COLO829 (cell line): ENCODE data around the gene USP35.
"Not testable (repeated sequence)": the region's sequence is repeated elsewhere in the genome, so short reads cannot be mapped to it uniquely, and the experiment has no call there.

Experiments used
- DNase-seq: peaks from one replicate; pipeline ENCODE4 v3.0.0; 2012; ENCODE audit warnings: low spot score

USP35 gene

DNA sequence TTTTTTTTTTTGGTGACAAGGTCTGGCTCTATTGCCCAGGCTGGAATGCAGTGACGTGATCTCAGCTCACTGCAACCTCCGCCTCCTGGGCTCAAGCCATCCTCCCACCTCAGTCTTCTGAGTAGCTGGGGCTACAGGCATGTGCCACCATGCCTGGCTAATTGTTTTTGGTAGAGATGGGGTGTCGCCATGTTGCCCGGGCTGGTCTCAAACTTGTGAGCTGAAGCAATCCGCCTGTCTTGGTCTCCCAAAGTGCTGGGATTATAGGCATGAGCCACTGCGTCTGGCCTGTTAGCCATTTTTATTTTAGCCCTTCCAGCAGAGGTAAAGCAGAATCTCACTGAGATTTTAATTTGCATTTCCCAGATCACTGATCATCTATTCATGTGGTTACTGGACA is 44.3 kb downstream of the USP35 start:
- DNase-seq: not testable (repeated sequence)

GRCh38 chr11:78234006-78234405 is 45.3 kb downstream of the USP35 start:
- DNase-seq: no peak

DNA sequence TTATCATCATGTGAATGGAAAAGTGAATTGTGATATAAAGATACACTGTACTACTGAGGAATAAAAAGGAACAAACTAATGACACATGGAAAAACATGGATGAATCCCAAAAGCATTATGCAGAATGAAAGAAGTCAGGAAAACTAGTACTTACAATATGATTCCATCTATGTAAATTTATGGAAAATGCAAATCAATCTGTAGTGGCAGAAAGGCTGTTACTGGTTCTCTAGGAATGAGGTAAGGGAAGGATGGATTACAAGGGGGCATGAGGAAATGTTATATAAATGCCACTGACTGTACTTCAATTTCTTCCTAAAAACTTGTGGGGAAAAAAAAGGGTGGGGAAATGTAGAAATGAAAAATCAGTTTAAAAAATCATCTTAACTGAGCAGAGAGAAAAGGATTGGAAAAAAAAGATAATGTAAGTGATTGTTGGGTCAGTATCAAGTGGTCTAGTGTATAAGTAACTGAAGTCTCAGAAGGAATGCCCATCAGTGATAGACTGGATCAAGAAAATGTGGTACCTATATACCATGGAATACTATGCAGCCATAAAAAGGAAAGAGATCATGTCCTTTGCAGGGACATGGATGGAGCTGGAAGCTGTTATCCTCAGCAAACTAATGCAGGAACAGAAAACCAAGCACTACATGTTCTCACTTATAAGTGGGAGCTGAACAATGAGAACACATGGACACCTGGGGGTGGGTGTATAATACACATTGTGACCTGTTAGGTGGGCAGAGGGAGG is 48.8 kb downstream of the USP35 start:
- no peak for DNase-seq

DNA sequence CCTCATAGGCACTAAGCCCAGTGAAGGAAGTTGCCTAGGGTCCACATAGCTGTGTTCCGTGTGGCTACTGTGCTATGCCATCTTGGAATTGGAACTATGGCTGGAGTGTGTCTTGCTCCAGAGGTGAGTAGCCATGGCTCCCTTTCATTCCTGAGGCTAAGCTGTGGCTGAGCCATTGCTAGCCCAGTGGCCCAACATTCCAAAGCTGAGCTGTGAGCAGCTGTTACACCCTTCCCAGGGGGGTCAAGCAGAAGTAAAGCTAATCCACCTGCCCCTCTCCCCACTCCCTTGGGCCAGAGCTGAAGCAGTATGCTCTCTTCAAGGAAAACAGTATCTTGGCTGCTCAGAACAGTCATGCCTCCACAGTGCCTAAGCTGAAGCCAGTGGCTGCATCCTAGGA is 51.1 kb downstream of the USP35 start:
- DNase-seq: no peak

- no peak for DNase-seq
These were observed 52.8 kb downstream of the USP35 start for GRCh38 chr11:78241475-78241874.

DNA sequence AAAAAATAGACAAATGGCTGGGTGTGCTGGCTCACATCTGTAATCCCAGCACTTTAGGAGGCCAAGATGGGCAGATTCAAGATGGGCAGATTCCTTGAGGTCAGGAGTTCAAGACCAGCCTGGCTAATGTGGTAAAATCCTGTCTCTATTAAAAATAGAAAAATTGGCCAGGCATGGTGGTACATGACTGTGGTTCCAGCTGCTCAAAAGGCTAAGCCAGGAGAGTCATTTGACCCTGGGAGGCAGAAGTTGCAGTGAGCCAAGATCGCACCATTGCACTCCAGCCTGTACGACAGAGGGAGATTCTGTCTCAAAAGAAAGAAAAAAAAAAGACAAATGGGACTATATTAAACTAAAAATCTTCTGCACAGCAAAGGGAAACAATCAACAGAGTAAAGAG is 55.4 kb downstream of the USP35 start:
- DNase-seq: no peak

DNA sequence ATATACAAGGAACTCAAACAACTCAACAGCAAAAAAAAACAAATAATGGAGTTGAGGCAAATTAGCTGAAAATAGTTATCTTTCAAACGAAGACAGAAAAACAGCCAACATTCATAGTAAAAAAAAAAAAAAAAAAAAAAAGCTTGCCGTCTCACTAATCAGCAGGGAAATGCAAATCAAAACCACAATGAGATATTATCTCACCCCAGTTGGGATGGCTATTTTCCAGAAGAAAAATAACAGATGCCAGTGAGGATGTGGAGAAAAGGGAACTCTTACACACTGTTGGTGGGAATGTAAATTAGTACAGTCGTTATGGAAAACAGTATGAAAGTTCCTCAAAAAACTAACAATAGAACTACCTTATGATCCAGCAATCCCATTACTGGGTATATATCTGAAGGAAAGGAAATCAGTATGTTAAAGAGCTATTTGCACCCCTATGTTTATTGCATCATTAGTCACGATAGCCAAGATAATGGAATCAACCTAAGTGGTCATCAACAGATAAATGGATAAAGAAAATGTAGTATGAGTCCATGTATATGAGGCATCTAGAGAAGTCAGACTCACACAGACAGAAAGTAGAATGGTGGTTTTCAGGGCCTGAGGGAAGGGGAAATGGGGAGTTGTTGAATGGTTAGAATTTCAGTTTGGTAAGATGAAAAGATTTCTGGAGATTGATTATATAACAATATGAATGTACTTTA is 56.0 kb downstream of the USP35 start:
- no peak for DNase-seq

DNA sequence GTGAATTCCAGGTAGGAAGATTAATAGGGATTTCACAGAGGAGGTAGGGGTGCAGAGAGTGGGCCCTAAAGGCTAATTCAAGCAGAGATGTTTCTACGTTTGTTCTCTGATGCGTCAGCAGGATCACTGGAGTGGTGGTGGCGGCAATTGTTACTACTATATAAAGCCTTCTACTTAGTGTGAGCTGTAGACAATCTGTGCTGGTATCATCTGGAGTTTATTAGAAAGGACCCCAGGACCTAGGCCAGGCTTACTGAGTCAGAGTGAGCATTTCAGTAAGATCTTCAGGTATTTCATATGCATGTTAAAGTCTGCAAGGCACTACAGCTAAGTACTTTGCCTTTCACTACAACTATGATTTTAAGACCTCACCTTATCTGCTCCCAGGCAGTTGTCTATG is 59.5 kb downstream of the USP35 start:
- no peak for DNase-seq

DNA sequence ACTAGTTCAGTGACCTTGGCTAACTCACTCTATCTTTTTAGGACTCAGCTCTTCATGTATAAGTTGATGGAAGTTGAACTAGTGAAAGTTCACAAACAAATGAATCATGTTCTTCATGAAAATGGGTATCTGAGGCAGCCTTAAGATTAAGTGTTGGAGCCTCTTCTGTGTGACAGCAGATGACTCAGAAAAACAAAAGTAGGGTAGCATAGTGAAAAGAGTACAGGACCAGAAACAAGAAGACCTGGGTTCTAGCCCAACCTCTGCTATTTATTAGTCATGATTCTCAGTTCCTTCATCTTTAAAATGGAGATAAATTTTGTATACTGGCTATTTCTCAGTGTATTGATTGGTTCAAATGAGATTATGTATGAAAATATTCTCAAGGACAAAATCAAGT is 60.2 kb downstream of the USP35 start:
- no peak for DNase-seq

- no peak for DNase-seq
These were observed 61.4 kb downstream of the USP35 start for GRCh38 chr11:78250099-78250498.

DNA sequence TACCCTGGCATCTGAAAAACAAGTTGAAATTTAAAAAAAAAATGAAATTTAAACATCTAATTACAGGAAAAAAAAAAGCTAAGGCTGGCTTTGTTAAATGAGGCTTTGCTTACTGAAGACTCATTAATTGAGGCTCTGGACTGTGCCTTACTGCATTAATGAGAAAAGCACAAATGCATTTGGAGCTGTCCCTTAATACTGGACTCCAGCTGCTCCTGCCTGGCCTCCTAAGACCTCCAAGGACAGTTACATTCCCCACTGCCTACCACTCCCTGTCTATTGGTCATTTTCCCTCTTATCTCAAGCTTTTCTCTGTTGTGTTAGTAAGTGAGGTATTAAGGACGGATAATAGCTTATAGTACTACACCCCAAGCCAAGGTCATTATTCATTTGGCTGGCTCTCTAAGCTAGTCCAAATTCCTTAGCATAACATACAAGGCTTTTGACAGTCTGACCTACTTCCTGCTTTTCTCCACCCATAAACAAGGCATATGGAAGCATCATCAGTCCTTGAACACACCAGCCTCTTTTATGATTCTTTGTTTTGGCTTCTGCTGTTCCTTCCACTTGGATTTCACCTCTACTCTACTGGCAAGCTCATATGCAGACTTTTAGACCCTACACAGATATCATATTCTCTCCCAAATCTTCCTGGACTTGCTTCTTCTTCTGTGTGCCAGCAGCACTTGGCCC is 62.5 kb downstream of the USP35 start:
- no peak for DNase-seq

DNA sequence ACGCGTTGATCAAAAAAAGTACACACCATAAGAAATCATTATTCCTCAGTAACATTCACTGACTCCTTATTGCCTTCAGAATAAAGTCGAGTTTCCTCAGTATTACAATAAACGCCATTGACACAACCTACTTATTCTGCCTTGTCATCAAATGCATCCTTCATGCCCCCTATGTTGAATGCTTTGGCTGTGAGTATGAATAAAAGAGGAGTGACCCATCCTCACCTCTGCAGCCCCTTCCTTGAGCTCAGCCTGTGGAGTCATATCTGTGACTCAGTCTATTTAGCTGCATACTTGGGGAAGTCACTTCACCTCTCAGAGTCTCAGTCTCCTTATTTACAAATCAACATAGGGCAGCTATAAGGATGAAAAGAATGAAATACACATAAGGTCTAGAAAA is 65.1 kb downstream of the USP35 start:
- no peak for DNase-seq

GRCh38 chr11:78254268-78254667 is 65.5 kb downstream of the USP35 start:
- no peak for DNase-seq

- DNase-seq: no peak
These were observed 67.2 kb downstream of the USP35 start for GRCh38 chr11:78255919-78256318.

DNA sequence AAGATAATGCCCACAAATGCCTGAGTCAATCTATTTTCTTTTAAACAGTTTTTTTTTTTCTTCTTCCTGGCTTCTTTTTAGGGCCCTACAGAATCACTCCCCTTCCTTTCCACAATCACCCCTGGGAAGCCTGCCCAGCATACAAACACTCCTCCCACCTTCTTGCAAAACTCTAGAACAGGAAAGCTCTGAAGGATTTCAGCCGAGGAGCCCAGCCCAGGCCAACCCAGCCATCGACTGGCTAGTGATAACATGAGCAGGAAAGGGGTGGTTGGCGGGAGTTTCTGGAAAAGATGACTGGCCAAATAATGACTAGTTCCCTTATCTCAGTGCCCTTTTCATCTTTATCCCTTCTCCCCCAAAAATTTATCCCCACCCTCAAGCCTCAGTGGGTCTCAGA is 68.2 kb downstream of the USP35 start:
- DNase-seq: no peak

DNA sequence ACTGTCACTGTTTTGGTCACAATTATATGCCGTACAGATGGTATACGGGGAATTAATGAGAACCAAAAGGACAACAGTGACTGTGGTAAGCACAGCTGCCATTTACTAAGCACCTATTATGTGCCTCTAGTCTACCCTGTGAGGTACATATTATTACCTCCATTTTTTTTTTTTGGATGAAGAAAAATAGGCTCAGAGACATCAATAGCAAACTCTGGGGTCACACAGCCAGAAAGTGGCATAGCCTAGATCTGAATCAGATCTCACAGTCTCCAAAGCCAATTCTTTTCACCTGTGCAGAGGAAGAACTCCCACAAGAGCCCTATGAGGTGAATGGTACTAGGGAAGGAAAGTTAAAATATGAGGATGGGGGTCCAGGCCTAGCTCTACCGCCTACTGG is 68.9 kb downstream of the USP35 start:
- no peak for DNase-seq

DNA sequence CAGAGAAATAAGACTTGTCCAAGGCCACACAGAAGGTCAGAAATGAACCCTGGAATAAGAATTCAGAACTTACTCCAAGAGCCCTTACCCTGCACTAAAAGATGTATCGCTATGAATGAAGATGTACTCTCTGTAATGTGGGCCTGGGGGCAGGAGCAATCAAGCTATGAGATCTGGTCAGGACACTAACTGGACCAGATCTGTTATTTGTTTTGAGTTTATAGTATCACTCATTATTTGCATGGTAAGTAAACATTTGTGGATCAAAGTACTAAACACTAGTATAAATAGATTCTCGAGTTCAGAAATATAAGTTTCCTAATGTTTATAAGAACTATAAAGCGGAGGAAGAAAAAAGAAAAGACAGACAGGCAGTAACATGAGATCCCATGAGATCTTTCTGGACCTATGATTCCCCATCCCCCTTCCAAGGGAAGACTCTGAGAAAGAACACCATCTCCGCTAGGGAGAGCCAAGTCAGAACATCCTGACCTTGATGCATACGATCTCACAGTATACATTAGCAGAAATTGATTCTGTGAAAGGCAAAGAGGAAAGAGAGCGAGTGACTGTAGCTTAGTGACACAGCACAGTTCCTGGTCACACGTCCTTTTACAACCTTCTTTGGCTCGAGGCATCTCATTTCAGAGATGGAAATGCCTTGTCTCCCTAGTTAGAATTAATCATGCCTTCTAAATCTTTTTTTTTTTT is 71.2 kb downstream of the USP35 start:
- DNase-seq: no peak

DNA sequence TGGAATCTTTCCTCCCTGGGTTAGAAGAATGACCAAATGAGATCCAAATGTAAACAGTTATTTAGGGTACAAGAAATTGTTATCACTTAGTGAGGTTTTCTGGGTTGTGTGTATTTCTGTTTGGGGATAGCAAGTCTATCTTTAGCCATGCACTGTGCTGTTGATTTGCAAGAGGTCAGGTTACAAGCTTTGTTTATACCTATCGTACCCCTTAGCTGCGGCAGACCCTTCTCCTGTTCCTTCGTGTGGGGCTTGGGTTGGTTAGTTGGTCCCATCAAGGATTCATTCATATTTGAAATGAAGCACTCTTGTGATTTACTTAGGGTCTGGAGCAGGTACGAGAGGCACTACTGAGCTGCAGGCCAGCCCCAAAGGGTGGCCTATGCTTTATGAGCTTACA is 72.6 kb downstream of the USP35 start:
- DNase-seq: no peak

GRCh38 chr11:78261828-78262227 is 73.1 kb downstream of the USP35 start:
- no peak for DNase-seq

- no peak for DNase-seq
These were observed 73.5 kb downstream of the USP35 start for GRCh38 chr11:78262238-78262637.

- no peak for DNase-seq
These were observed 74.0 kb downstream of the USP35 start for GRCh38 chr11:78262691-78263090.
